HL-60/S4 treated with retinoic acid at 250 ng/mL for 4 days and 3 days (cell line): ENCODE measurements around the gene ALPL.

ENCODE experiments used
- in situ Hi-C: fragments of 300-500 bp; cut with MboI; formaldehyde crosslinking; loops from 2 replicates; pipeline ENCODE4 v1.7.0; 2022; ENCODE audit warnings: low sequenced_read_pairs

Gene ALPL

DNA sequence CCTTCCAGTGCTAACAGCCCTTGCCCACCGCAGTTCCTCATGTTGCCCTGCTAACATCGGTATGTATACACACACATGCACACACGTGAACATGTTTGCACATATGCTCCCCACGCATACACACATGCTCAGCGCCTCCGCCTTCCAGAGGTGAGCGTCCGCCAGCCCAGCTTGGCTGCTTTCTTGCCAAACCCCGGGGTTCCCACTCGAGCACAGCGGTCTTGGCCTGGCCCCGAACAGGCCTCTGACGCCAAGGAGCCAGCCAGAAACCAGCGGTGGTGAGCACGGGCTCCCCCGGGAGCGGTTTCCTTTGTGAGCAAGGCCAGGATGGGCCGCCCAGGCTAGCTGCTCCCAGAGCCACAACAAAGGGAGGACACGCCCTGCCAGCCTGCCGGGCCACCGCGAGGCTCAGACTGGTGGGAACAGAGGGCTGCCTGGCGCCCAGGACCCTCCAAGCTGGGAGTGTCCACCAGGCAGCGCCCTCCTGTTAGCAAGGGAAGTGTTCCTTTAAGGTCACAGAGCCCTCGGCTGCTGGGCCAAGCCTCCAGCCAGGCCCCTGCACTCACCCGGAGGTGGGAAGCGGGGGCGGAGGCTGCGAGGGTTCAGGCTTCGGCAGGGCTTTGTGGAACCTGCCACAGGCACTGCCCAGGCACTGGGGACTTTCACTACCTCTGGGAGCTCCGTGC lies 65.4 kb downstream of the ALPL start:
- in situ Hi-C loops: no loop called here

- in situ Hi-C loops: no loop called here
Observed at GRCh38 chr1:21575351-21575942, 66.2 kb downstream of the ALPL start.

DNA sequence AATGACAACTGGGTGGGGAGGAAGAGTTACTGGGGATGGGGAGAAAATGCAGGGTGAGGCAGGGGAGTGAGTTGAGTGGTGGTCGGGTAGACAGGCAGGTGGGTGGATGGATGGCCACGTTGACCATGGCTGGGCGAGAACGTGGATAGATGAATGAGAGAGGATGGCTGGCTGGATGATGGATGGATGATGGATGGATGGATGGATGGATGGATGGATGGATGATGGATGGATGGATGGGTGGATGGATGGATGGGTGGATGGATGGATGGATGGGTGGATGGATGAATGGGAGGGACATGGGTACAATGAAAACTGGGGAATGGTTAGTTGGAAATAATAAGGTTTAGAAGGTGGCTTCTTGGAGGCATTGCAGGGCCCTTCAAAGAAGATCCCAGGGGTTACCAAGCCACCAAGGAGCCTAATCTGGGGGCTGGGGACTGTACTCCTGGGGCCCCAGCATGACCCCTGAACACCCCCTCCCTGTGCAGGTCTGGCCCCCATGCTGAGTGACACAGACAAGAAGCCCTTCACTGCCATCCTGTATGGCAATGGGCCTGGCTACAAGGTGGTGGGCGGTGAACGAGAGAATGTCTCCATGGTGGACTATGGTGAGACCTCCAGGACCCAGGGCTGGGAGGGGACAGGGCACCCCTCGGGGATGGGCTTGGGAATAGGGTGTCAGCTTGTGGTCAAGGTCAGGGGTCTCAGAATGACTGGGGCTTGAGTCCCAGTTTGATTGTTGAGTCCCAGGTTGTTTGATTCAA lies 67.0 kb downstream of the ALPL start:
- in situ Hi-C loops: no loop called here

GRCh38 chr1:21576798-21577187 lies 67.6 kb downstream of the ALPL start:
- in situ Hi-C loops: no loop called here

DNA sequence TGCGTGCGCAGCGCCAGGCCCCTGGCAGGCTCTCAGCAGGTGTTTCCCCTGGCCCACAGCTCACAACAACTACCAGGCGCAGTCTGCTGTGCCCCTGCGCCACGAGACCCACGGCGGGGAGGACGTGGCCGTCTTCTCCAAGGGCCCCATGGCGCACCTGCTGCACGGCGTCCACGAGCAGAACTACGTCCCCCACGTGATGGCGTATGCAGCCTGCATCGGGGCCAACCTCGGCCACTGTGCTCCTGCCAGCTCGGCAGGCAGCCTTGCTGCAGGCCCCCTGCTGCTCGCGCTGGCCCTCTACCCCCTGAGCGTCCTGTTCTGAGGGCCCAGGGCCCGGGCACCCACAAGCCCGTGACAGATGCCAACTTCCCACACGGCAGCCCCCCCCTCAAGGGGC lies 68.1 kb downstream of the ALPL start:
- in situ Hi-C loops: no loop called here

DNA sequence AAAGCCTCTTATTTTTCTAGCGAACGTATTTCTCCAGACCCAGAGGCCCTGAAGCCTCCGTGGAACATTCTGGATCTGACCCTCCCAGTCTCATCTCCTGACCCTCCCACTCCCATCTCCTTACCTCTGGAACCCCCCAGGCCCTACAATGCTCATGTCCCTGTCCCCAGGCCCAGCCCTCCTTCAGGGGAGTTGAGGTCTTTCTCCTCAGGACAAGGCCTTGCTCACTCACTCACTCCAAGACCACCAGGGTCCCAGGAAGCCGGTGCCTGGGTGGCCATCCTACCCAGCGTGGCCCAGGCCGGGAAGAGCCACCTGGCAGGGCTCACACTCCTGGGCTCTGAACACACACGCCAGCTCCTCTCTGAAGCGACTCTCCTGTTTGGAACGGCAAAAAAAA lies 68.7 kb downstream of the ALPL start:
- in situ Hi-C loops: no loop called here

DNA sequence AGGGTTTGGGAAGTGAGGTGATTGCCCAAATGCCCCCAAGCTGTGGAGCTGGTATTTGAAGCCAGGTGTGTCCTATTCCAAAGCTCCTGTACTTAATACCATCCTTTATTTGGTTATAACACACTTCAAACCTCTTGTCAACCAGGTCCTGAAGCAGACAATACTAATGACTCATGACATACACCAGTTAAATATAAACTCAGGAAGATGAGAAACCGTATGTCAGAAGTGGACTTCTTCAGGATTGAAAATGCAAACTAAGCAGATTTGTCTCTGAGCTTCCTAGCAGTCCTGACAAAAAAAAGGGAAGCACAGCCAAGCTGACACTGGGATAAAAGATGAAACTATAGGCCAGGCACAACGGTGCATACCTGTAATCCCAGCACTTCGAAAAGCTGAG lies 70.6 kb downstream of the ALPL start:
- in situ Hi-C loops: no loop called here

GRCh38 chr1:21584096-21584495 lies 74.9 kb downstream of the ALPL start:
- in situ Hi-C loops: no loop called here

DNA sequence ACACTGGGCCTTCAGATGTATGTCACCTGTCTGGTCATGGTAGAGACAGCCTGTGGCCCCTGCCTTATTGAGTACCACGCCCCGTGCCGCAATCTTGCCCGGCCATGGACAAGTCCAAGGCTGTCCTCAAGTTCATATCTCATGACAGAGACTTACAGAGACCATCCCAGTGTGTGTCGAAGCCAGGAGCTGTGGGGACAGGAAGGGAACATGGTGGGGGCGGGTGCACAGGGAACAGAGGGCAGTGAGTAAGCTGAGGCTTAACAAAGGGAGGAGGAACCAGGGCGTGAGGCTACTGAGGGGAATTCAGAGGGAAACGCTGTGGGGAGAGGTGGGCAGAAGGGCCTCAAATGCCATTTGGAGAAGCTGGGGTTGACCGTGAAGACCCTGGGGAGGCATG lies 75.8 kb downstream of the ALPL start:
- in situ Hi-C loops: no loop called here

- in situ Hi-C loops: no loop called here
Observed at GRCh38 chr1:21586222-21586621, 77.0 kb downstream of the ALPL start.

DNA sequence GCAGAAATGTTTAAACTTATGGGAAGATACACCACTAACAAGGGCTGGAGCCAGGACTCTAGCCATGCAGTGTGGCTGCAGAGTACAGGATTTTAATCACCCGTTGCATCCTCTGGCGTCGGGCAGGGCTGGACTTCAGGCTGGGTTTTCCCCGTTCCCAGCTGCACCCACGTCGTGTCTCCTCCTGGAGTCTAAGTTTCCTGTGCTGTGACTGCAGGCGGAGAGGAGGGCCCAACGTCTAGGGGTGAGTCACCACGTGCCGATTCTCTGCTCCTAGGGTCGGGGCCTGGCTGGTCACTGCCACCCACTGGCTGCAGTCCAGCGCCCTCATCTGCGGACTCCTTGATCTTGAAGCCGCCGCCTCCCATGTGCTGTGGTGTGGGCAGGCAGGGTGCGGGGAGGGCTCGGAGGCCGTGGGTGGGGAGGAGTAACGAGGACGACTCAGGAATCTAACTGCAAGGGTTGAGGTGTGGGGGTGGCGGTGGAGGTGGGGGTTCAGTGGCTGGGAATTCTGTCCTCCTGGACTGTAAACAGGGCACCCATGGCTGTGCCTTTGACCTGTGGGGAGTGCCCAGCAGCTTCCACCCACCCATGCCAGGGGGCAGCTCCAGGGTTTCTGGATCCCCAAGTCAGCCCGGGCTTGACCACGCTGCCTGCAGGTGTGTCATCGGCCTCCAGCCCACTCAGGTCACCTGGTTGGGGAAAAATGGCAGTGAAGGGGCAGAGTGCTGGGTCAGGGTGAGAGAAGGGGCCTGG lies 77.8 kb downstream of the ALPL start:
- in situ Hi-C loops: no loop called here

- in situ Hi-C loops: no loop called here
Observed at GRCh38 chr1:21587602-21587953, 78.4 kb downstream of the ALPL start.

DNA sequence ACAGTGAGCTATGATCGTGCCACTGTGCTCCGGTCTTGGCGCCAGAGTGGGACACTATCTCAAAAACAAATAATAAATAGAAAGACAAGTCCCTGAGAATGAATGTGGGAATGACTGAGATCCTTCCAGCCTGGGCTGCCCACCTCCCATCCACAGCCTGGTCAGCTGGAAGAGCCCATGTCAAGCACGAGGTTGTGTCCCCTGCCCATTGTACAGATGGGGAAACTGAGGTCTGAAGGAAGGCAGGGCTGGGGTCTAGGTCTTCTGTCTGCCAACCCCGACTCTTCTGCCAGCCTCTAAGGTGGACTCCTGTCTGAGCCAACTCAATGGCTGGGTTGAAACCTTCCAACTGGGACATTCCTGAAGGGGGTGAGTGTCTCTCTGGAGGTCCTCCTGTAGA lies 80.4 kb downstream of the ALPL start:
- in situ Hi-C loops: no loop called here

DNA sequence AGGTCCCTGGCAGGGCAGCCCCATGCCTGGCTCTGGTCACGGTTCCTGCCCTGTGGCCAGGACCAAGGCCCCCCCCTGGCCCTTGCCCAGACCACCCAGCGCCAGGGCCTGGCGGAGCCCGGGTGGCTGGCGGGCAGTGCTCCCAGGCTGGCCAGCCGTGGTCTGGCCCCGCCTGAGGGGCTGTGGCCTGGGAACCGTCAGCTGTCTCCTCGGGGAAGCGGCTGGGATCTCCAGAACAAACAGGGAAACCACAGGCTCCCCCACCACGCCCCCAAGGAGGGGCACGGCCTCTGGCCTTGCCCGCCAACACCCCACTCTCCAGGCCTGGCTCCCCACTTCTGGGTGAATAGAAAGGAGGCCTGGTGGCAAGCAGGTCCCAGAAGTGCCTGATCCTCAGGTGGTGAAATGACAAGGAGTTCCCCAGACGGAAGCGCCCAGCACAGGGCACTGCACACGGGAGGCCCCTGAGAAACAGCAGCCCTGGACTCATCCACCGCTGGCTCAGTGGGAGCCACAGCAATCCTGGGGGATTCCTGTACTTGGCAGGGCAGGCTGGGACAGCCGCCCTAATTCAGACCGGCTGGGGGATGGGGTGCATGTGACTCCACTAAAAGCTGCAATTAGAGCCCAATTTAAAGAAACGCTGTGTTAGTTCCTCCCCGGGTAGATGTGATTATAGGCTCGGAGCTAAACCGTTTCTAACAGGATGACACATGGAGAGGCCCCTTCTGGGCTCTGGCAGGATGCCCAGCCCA lies 81.1 kb downstream of the ALPL start:
- in situ Hi-C loops: no loop called here

GRCh38 chr1:21590934-21591333 lies 81.7 kb downstream of the ALPL start:
- in situ Hi-C loops: no loop called here

DNA sequence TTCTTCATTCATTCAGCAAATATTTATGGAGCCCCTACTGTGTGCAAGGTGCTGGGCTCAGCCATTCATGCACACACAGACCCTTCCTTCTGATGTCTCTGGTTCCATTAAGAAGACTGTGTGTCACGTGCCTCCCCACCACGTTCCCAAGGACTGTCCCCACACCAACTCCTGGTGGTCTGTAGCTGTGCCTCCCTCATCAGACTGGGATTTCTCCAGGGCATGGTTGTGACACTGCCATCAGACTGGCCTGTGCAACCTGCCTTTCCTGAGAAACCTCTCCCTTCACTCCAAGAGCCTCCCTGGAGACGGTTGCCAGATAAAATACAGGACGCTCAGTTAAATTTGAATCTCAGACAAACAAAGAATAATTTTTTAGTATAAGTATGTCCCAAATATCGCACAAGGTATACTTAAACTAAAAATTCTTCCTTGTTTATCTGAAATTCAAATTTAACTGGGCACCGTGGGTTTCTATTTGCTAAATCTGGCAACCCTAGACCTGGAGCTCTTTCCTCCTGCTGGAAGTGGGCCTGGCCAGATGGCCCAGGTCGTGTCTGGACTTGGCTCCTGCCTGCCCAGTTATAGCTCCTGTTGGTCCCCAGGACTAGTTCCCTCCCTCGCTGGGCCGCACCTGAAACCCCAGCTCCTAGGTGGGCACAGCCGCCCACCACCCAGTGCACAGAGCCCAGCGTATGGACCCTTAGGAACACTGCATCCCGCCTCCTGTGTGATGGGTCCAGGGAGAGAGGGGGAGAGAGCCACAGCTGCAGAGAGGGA lies 83.1 kb downstream of the ALPL start:
- in situ Hi-C loops: no loop called here

DNA sequence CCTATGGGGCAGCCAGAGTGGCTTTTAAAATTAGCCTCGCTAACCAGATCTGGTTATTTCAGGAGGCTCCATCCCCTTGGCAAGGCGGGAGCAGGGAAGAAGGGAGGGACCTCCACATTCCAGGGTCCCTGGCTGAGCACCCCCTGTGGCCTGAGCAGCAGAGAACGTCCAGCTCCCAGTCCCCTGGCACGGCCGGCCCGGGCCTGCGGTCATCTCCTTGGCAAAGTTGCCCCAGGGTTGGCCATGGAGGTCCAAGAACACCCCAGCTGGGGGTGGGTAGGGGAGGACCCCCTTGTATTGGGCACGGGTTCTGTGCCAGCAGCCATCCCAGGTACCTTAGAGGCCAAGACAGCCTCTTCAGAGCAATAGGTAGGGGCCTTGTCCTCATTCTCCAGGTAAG lies 84.0 kb downstream of the ALPL start:
- in situ Hi-C loops: no loop called here

- in situ Hi-C loops: no loop called here
Observed at GRCh38 chr1:21594501-21594900, 85.3 kb downstream of the ALPL start.

GRCh38 chr1:21594935-21595897 lies 86.0 kb downstream of the ALPL start:
- in situ Hi-C loops: no loop called here
